ENCODE data around the gene RAPGEF1.

DNA sequence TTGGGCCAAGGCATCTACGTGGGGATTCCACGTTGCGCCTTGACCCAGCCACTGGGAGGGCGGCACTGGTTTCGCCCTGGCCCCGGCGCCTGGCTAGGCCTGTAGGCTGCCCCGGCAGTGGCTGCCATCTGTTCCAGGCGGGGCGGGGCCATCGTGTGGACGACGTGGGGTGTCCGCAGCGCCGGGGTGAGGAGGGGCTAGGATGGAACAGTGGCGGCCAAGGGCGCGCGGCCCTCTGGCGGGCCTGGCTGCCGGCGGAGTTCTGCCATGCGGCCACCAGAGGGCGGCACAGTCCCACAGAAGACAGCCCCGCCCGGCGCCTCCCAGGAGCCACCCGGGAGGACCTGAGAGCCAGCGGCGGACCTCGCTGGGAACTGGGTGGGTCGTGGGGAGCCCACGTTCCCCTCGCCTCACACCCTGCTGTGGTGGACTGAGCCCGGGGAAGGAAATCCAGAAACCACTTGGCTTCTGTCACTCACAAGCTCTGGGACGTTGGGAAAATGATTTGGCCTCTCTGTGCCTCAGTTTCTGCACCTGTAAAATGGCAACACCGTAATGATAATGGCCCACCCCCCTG, 22.6 kb upstream of the RAPGEF1 start:
- TF ChIP-seq, protein P1, sequence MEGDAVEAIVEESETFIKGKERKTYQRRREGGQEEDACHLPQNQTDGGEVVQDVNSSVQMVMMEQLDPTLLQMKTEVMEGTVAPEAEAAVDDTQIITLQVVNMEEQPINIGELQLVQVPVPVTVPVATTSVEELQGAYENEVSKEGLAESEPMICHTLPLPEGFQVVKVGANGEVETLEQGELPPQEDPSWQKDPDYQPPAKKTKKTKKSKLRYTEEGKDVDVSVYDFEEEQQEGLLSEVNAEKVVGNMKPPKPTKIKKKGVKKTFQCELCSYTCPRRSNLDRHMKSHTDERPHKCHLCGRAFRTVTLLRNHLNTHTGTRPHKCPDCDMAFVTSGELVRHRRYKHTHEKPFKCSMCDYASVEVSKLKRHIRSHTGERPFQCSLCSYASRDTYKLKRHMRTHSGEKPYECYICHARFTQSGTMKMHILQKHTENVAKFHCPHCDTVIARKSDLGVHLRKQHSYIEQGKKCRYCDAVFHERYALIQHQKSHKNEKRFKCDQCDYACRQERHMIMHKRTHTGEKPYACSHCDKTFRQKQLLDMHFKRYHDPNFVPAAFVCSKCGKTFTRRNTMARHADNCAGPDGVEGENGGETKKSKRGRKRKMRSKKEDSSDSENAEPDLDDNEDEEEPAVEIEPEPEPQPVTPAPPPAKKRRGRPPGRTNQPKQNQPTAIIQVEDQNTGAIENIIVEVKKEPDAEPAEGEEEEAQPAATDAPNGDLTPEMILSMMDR (IDR thresholded peaks at IDR 0.05): peak; percentile 83
- no peak for TF ChIP-seq EZH2 (IDR thresholded peaks at IDR 0.05)
